ENCODE data around the gene FIZ1.

Gene FIZ1

DNA sequence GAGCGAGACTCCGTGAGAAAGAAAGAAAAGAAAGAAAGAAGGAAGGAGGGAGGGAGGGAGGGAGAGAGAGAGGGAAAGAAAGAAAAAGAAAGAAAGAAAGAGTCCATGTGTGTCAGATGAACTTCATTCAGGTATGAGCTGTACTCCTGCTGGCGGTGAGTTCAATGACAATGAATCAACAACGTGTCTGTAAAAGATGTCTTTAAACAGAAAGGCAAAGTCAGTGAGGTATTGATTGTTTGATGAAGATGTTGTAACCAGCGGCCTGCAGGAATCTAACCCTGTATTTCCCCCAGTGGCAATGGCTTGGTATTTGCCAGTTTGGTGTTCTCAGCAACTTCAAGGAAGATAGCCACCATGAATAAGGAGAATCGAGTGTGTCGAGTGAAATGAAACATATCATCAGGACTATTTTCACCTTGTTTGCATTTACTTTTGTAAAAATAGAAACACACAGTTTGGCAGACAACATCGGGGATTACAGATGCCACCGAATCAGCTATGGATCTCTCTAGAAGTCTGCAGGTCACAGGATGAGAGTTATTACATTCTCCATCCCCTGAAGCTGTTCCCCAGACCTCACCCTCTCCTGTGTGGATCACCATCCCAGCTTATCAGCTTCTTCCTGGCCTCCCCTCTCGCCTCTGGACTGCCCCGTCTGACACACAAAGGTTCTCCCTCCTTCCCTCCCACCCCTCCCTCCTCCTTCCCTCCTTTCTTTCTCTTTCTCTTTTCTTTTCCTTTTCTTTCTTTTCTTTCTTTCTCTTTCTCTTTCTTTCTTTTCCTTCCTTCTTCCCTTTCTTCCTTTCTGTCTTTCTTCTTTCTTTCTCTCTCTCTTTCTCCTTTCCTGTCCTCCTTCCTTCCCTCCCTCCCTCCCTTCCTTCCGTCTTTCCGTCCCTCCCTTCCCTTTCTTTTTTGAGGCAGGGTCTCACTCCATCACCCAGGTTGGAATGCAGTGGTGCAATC, 45.8 kb downstream of the FIZ1 start:
- in situ Hi-C loops (cut with HindIII; ENCODE audit: low pct_ligation_motif_present, low pct_unique_long_range_greater_than_20kb, low sequenced_read_pairs), result no loop called here

DNA sequence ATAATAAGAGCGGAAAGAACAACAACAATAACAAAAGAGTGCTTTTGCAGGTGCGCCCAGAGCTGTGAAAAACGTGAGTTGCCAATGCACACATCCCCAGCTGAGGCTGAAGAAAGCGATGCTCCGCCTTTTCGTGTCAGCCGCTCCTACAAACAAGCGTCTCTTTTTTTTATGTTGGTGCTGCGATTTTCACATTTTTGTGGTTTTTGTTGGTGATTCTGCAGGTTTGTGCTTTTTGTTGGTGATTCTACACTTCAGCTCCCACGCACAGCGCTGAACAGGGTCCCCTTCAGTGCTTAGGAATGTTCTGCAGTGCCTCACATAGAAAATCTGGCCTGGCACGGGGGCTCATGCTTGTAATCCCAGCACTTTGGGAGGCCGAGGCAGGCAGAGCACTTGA, 46.7 kb downstream of the FIZ1 start:
- in situ Hi-C loops (cut with HindIII; ENCODE audit: low pct_ligation_motif_present, low pct_unique_long_range_greater_than_20kb, low sequenced_read_pairs), result no loop called here
- no peak for DNase-seq

More for the DNA sequence above, 45.8 kb downstream of the FIZ1 start:
- DNase-seq, result no peak

DNA sequence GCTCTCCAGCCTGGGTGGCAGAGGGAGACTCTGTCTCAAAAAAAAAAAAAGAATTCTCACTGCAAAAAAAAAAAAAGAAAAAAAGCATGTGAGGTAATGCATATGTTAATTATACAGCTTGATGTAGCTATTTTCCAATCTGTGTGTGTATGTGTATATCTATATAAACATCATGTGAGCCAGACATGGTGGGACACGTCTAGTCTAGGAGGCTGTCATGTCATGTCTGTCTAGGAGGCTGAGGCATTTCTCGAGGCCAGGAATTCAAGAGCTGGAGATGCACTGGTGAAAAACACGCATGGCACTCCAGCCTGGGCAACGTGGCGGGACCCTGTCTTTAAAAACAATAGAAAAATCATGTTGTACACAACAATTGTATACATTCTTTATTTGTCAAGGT, 47.1 kb downstream of the FIZ1 start:
- in situ Hi-C loops (cut with HindIII; ENCODE audit: low pct_ligation_motif_present, low pct_unique_long_range_greater_than_20kb, low sequenced_read_pairs), result no loop called here
- DNase-seq, result no peak

DNA sequence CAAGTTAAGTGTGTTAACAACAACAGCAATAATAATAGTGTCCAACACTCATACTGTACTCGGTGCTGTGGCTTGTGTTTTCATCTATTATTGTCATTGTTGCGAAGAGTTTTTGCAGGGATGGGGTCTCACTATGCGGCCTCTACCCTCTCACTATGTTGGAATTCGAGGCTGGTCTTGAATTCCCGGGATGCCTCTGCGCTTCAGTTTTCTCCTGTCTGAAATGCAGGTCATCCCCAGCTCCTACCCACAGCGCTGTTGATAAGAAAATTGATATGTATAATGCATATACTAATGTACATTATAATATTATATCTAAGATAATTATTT, 49.0 kb downstream of the FIZ1 start:
- in situ Hi-C loops (cut with HindIII; ENCODE audit: low pct_ligation_motif_present, low pct_unique_long_range_greater_than_20kb, low sequenced_read_pairs), result no loop called here
- DNase-seq, result peak; percentile 39

DNA sequence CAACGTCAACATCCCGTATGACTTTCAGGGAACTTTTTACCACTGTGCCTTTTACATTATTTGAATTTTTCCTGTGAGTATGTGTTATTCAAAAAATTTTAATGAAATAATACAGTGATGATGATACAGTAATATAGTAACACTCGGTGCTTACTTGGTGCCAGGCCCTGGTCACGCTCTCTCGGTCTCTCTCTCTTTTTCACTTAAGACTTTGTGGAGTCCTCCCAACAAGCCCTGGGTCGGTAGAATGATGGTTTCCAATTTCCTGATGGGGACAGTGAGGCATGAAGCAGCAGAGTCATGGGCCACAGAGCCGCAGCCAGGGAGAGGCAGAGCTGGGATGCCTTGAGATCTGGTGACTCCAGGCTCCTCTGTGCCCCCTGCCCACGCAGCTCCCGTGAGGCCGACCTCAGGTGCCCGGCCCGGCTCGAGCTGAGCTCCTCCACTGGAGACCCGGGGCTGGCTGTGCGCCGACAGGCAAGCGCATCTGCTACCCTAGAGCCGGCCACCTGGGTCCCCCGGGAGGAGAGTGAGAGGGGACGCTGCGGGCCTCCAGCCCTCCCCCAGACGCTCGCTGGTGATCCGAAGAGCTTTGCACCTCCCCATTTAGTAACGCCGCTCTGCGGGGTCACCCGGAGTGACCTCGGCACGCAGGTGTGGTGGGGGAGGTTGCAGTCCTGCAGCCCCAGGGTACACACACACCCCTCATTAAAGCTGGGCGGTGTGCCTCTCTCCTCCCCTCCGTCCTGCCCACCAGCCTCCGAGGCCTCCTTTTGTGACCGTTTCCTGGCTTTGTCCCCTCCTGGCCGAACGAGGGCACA, 49.6 kb downstream of the FIZ1 start:
- in situ Hi-C loops (cut with HindIII; ENCODE audit: low pct_ligation_motif_present, low pct_unique_long_range_greater_than_20kb, low sequenced_read_pairs), result no loop called here
- DNase-seq, result peak; percentile 73

DNA sequence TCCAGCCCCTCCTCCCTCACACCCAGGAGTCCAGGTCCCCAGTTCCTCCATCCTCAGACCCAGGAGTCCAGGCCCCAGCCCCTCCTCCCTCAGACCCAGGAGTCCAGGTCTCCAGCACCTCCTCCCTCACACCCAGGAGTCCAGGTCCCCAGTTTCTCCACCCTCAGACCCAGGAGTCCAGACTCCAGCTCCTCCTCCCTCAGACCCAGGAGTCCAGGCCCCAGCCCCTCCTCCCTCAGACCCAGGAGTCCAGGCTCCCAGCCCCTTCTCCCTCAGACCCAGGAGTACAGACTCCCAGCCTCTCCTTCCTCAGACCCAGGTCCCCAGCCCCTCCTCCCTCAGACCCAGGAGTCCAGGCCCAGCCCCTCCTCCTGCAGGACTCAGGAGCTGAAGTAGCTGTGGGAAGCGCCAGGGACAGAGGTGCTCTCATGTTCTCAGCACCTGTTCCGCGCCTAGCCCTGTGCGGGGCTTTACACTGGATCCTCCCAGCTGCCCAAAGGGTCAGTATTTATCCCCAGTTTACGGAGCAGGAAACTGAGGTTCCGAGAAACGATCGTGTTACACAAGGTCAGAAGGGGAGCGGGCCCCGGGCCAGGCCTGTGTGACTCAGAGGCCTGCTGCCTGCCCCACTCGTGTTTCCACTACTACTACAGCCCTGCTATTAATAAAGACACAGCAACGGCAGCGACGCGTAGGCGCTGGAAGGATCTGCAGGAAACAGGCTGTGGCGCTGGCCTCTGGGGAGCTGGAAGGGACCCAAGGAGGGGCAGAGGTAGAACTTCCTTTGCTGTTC, 52.3 kb downstream of the FIZ1 start:
- DNase-seq, result peak; percentile 65
- in situ Hi-C loops (cut with HindIII; ENCODE audit: low pct_ligation_motif_present, low pct_unique_long_range_greater_than_20kb, low sequenced_read_pairs), result no loop called here

DNA sequence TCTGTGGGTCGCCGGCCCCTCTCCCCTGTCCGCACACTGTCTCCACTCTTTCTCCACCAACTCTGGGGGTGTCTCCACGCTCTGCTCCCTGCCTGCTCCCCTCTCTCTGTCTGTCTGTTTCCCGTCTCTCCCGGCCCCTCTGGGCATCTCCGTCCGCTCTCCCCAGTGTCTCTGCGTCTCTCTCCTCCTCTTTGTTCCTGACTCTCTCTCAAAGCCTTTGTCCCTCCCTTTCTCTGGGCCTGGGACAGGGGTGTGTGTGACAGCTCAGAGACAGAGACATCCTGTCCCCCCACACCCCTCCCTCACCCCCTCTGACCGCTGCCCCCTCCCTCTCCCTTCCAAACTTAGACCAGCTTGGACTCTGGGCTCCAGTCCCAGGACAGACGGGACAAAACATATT, 53.3 kb downstream of the FIZ1 start:
- DNase-seq, result no peak
- in situ Hi-C loops (cut with HindIII; ENCODE audit: low pct_ligation_motif_present, low pct_unique_long_range_greater_than_20kb, low sequenced_read_pairs), result no loop called here

DNA sequence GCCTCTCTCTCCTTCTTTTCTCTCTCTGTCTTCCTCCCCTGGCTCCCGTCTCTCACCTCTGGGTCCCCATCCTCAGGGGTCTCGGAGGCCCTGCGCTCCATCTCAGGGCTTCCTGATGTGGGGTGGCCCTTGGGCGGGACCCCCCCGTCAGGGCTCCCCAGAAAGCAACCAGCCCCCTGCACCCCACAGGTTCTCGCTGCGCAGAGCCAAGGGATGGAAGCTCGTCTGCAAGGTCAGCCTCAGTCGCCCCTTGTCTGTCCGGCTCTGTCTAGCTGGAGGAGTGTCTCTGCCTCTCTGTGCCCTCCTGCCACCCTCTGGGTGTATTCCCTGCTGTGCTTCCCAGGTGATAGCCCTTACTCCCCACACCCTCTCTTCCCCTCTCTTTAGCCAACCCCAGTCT, 53.9 kb downstream of the FIZ1 start, which contains the start of gene SBK3:
SBK3 (minus strand) TSS at position 101 of the 400 bp plus-strand sequence; CDS start at position 101, 0 bp downstream.
- in situ Hi-C loops (cut with HindIII; ENCODE audit: low pct_ligation_motif_present, low pct_unique_long_range_greater_than_20kb, low sequenced_read_pairs), result no loop called here
- no peak for DNase-seq

DNA sequence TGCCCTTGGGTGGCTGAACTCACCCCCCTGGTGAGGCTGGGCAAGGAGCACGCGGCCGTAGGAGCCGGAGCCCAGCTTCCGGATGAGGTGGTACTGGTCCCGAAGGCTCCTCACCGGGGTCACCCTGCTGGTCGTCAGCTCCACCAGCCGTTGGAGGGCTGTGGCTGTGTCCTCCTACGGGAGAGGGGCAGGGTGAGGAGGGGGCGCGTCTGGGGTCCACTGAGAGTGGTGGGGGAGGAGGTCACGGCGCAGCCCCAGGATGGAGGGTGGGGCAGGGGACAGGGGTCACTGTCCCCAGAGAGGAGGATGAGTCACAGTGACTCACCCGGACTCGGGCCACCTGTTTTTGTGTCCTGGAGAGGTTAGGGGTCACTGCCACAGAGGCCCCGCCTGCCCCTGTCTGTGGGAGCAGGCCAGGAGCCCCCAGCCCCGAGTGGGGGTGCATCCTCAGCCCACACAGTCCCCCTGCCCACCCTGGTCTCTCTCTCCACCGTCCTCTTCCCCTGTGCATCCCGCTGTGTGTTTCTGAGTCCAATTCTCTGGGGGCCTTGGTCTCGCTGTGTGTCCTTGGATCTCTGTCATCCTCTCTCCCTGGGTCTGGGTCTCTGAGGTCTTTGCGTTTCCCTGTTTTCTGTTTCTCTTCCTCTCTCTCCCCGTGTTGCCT, 54.4 kb downstream of the FIZ1 start:
- in situ Hi-C loops (cut with HindIII; ENCODE audit: low pct_ligation_motif_present, low pct_unique_long_range_greater_than_20kb, low sequenced_read_pairs), result no loop called here
- no peak for DNase-seq

DNA sequence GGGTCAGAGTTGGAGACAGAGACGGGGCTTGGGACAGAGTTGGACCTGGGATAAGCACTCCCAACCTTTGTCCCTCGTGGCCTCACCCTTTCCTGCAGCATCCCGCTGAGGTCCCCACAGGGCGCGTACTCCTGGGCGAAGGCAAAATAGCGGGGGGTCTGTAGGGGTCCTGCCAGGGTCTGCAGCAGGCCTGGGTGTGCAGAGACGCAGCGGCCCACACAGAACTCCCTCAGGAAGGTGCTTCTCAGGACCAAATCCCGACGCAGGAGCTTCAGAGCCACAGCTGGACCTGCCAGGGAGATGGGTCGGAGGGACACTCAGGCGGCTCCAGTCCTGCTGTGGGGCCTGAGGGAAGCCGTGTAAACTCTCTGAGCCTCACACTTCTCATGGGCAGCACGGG, 55.3 kb downstream of the FIZ1 start:
- in situ Hi-C loops (cut with HindIII; ENCODE audit: low pct_ligation_motif_present, low pct_unique_long_range_greater_than_20kb, low sequenced_read_pairs), result no loop called here
- no peak for DNase-seq

DNA sequence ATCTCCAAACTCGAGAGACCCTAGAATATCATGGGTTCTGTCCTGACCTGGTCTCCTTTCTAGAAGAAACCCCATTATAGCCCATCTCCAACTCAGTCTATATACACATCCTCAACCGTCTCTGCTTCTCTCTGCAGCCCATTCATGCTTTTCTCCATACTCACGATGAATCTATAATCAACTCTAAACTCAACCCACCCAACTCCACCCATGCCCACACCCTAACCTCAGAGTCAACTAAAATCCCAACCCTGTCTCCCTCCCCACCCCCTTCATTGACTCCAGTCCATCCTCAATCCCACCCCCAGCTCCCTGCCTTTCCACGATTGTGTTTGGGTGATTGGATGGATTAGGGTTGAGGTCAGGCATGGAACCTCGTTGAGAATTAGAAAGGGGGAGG, 55.8 kb downstream of the FIZ1 start:
- in situ Hi-C loops (cut with HindIII; ENCODE audit: low pct_ligation_motif_present, low pct_unique_long_range_greater_than_20kb, low sequenced_read_pairs), result no loop called here
- DNase-seq, result no peak

DNA sequence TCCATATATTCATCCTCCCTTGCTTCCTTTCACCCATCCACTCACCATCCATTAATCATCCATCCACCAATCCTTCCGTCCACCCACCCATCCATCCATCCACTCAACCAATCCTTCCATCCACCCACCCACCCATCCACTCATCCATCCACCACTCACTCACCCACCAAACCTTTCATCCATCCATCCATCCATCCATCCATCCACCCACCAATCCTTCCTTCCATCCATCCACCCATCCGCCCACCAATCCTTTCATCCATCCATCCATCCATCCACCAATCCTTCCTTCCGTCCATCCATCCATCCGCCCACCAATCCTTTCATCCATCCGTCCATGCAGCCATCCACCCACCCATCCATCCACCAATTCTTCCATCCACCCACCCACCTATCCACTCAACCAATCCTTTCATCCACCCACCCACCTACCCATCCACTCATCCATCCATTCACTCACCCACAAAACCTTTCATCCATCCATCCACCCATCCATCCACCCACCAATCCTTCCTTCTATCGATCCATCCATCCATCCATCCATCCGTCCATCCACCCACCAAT, 56.9 kb downstream of the FIZ1 start:
- no peak for DNase-seq
- in situ Hi-C loops (cut with HindIII; ENCODE audit: low pct_ligation_motif_present, low pct_unique_long_range_greater_than_20kb, low sequenced_read_pairs), result no loop called here
